Medulla oblongata (tissue), 1 donor: ENCODE data around the gene FAM186B.
"Not testable (repeated sequence)": the region's sequence is repeated elsewhere in the genome, so short reads cannot be mapped to it uniquely, and the experiment has no call there.

Experiments
- DNase-seq: peaks from one replicate; pipeline ENCODE4 v3.0.0-alpha.2; 2015; ENCODE audit errors: extremely low spot score

Gene FAM186B

DNA sequence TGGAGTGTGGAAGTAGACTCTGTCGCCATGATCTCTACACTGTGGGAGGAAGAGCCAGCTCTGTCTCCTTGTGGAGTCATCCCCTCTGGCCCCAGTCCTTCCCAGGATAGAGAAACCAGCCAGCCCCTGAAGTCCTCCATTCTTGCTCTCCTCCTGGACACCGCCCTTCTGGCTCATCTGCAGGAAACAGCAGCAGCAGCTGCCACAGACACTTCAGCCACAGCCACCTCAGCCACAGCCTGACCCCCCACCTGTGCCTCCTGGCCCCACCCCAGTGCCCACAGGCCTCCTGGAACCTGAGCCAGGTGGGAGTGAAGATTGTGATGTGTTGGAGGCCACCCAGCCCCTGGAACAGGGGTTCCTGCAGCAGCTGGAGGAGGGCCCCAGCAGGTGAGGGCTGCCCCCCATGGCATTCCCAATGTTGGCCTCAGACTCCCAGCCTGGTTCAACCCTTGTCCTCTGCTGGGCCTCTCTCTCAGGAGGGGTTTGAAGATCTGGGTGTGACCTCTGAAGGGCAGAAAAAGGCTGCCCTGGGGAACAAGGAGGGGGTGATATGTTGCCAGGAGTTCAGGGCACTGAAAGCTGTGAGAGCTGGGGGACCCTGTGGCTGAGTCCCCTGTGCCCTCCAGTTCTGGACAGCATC, 28.4 kb upstream of the FAM186B start:
- no peak for DNase-seq

DNA sequence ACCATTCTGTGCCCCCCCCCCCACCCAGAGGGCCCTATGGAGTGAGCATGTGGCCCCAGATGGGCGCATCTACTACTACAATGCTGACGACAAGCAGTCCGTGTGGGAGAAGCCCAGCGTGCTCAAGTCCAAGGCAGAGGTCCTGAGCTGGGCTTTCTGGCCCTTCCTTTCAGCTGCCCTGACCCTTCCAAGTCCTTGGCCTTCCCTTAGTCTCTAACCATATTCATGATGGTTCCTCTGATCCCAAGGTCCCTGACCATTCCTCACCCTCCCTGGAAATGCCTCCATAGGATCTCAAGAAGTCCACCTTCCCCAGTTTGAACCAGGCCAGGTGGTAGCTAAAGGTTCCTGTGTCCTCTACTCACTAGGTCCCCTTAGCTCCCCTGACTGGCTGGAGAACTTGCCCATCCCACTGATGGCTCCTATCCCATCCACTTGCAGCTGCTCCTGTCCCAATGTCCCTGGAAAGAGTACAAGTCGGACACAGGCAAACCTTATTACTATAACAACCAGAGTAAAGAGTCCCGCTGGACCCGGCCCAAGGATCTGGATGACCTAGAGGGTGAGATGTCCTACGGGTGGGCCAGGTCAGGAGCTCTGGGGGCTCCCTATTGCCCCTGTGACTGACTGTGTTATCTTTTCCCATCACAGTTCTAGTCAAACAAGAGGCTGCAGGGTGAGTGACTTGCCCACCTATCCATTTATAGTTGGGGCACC, 27.7 kb upstream of the FAM186B start:
- DNase-seq = no peak

DNA sequence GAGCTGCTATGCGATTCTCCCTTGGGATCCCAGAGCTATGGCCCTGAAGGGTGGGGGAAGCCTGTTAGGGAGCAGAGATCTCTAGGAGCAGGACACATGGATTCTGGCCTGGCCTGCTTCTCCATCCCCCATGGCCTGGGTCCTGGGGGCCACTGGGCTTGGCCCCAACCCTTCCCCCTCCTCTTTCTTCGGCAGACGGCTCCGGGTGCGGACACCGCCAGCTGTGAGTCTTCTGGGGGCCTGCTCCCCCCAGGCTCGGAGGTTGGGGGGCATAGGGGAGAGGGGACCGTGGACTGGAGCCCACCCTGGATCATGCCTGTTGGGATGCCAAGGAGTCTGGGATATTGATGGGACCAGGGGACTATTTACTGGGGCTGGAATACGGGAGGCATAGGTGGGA, 27.0 kb upstream of the FAM186B start:
- DNase-seq = no peak

DNA sequence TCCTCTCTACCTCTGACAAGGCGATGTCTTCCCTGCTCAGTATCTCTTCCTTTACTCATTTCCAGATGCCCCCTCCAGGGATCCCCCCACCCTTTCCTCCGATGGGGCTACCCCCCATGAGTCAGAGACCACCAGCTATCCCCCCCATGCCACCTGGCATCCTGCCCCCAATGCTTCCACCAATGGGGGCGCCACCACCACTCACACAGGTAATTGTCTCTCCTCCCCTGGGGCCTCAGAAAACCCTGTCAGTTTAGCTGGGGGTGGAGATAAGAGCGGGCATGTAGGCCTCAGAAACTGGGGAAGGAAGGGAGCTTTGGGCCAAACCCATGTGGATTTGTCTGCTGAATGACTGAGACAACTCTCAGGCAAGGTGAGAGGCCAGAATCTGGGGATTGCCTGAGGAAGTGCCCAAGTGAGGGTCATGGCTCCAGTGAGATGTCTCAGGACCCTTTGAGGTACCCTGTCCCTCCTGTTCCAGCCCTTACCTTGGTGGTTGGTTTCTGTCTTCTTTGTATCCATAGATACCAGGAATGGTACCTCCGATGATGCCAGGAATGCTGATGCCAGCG, 26.0 kb upstream of the FAM186B start:
- DNase-seq = no peak

DNA sequence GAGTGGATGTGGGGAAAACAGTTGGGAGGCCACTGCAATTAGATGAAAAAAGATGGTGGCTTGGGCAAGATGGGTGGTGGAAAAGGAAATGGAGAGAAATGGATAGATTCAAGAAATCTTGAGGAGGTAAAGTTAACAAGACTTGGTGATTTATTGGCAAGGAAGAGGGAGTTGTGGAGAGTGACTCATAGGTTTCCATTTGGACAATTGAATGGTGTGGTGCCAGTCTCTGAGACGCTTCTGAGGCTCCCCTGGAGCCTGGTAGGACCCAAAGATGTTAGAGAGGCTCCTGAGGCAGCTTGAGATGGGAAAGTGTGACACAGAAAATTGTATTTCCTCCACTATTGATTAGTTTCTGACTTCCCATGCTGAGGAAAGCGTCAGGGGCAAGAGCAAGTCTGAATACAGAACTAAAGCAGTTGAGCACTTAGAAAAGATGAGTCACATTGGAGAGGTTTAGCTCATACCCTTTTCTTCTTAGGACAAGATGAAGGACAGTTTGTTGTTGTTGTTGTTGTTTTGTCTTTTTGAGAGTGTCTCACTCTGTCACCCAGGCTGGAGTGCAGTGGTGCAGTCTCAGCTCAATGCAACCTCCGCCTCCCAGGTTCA, 22.4 kb upstream of the FAM186B start:
- no peak for DNase-seq

DNA sequence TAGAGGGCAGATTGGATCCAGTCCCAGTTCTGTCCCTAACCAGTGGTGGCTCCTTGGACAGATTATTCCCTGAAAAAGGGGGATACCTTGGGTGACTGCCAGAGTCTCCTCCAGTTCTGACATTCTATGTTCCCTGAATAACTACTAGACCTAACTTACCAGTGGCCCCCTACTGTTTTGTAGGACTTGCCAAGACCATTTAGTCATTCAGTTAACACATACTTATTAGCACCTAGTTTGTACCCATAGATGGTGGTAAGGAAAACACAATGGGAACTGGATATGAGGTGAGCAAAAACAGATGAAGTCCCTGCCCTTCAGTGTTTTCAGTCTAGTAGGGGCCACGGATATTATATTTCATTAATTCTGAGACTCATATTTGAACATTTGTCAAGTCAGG, 21.4 kb upstream of the FAM186B start:
- no peak for DNase-seq

DNA sequence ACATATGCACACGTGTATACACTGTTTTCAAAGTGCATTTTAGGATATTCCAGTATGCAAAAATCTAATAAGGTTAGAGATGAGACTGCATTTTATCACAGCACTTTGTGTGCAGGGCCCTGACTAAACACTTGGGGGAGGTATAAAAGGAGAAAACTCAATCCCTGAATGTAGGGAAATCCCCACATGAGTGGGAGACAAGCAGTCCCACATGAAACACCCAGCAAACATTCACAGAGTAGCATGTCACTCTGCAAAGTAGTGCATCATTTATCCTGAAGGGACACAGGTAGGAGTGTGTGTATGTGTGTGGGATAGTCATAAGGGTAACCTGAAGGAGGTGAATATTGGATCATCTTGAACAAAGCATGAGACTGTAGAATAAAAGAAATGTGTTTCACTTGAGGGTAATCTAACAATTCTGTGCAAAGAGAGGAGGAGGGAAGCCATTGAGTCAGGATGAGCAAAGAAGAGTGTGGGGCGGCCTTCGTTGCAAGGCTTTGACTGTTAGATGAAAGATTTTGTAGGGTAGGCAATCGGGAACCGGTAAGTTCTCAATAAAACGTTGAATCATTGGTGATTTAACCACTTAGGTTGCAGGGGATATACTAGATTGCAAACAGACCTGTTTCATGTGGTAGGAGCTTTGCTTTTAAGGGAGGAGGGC, 20.9 kb upstream of the FAM186B start:
- DNase-seq = peak; percentile 2

DNA sequence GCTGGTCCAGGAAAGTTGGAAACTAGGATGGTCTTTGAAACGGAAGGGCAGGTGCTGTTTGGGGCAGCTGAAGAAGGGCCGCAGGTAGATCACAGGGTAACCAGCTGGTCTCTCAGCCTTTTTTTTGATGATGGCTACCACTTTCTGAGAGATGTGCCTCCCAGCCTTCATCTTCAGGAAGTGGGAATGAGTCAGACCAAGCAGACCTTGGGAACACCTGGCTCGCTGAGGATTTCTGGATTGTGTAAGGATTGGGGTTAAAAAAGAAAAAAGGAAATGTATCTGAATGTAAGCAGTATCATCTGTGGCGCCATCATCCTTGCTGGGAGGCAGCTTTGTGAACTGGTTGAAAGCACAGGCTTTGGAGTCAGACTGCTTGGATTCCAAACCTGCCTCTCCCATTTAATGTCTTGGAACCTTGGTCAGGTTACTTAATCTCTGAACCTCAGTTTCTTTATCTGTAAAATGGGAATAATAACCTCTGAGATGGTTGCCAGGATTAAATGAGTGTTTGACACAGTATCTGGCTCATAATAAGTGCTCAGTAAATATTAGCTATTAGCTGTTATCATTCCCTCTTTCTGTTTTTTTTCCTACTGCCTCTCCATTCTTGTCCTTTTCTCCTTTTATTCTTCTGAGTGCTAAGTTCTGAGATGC, 19.6 kb upstream of the FAM186B start:
- DNase-seq = no peak

DNA sequence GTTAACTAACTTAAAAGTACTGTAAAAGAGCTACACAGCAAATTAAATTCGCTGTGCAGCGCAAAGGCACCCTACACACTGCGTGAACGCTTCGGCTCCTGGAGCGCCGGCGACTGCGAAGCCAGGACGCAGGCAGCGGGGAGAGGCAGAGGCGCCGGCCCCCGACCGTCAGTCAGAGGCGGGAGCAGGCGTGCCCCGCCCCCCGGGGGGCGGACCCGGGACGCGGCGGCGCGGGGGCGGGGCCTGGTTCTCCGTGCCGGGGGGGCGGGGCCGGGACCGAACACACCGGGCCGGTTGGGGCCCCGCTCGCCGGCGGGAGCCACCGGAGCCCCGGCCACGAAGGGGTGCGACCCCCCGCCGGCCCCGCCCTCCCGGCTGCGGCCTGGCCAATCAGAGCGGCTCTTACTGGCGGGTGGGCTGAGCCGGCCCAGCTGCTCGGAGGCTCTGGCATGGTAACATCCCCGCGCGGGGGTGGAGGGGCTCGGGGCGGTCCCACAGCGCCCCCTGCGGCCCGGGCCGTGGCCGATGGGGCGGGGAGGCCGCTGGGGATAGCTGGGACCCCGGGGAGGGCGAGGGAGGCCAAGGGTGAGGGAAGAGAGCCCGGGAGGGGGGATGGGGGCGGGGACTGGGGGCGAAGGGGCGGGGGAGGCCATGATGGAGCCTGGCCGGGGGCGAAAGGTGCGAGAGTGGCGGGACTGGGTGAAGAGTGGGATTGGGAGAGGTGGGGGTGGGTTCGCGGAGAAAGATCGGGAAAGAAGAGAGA, 17.9 kb upstream of the FAM186B start, which contains the start of gene PRPF40B:
PRPF40B (plus strand) TSS at position 420 of the 763 bp plus-strand sequence; CDS start at position 450, 30 bp downstream.
- peak; percentile 88 for DNase-seq

DNA sequence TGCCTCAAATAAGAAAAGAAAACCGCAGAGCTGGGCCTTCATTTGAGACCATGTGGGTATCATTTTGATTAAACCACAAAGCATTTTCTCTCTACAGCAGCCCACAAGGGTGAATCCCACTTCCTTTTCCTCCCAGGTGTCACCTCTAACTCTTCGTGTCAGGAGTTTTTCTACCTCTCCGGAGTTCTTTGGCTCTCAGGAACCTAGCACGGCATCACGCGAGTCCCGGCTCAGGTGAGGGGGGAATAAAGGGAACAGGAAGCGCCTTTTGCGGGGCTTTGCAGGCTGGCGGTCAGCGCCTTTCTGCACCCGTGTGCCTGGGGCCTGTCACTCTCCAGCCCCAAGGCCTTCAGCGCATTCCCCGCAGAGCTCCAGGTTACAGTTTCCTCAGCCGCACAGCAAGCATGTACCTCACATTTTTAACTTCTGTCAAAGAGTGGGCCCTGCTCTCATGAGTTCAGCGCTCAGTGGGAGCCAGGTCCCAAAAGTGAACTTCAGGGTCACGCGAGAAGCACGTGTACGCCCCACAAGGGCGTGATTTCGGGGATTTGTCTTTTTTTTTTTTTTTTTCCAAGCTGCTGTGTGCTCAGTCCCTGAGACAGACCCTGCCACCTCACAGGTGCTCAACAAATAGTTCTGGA, 17.2 kb upstream of the FAM186B start:
- peak; percentile 33 for DNase-seq

DNA sequence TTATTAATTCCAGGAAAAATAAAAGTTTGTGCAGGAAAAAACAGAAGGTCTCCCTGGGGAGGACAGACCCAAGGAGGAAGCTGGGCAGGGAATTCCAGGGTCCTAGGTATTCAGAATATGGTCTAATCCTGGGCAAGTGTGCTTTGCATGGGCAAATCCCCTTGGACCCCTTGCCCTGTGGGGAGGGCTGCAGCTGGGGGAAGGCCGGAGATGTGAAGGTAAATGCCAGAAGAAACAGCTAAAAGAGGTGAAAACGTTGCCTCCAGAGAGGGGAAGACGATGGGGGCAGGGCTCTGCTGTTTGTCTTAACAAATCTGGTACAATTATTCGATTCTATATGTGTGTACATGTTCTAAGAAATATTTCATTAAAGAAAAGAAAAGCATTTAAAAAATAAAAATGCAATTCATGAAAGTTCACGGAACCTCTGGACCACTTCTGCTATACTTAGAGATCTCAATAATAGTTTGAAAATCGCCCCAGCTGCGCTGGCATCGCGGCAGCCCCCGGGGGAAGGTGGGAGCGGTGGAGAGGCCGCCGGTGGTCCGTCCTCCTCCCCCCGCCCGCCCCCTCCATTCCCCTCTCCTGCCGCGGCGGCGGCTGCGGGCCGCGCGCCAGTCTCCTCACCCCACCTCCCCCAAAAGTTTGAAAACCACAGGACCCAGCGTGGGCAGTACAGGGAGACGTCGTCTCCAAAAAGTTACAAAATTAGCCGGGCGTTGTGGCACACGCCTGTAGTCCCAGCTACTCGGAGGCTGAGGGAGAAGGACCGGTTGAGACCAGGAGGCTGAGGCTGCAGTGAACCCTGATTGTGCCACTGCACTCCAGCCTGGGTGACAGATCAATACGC, 16.4 kb upstream of the FAM186B start:
- no peak for DNase-seq

DNA sequence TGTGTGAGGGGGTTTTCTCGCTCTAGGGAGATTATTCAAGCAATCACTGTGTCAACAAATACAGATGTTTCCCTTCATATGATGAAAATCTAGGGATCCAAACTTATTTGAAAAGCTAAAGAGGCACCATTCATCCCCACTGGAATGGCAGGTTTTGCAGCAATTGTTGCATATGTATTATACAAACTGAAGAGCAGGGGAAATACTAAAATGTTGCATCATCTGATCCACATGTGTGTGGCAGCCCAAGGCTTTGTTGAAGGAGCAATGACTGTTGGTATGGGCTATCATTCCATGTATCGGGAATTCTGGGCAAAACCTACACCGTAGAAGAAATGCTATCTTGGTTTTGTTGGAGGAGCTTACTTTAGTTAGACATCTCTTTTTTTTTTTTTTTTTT, 13.8 kb upstream of the FAM186B start:
- no peak for DNase-seq

DNA sequence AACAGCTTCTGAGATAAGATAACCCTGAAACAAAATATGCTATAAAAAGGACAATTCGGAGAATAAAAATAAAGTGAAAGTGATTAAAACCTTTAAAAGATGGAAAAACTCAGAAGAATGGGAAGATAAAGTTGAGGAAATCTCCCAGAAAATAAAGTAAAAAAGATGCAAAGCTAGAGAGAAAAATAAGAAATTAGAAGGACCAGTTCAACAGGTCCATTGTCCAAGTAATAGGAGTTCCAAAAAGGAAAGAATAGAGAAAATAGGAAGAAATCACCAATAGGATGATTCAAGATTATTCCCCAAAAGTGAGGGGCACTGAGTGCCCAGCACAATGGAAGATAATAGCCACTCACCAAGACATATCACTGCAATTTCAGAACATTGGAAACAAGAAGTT, 13.1 kb upstream of the FAM186B start:
- no peak for DNase-seq

DNA sequence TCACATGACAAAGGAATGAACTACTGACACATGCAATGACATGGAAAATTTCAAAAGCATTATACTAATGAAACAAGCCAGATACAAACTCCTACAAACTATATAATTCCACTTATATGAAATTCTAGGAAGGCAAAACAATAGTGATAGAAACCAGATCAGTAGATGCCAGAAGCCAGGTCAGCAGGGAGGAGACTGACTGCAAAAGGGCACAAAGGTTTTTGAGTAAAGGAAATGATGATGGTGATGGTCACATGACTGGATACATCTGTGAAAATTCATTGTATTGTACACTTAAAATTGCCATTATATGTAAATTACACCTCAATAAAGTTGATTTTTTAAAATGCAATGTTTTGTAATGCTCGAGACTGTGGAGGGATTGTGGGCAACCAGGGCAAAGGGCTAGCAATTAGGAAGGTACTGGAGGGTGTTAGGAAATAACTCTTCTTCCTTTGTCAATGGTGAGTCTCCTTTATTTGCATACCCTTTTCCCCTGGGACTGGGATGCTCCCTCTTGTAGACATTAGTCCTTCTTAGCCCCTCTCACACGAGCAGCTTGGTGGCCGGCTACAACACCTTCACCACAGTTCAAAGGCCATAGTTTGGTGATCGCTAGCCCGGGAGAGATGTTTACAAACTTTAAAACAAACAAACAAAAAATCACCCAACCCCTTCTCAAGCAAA, 11.2 kb upstream of the FAM186B start:
- DNase-seq = no peak

DNA sequence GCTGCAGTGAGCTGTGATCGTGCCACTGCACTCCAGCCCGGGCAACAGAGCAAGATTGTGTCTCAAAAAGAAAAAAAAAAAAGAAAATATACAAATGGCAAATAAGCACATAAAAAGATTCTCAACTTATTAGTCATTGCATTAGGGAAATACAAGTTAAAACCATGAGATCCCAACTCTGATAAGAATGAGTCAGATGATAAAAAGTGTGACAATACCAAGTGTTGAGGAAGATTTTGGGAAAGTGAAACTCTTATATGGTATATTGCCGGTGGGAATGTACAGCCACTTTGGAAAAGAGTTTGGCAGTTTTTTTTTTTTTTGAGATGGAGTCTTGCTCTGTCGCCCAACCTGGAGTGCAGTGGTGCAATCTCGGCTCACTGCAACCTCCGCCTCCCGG, 10.3 kb upstream of the FAM186B start:
- DNase-seq = no peak

DNA sequence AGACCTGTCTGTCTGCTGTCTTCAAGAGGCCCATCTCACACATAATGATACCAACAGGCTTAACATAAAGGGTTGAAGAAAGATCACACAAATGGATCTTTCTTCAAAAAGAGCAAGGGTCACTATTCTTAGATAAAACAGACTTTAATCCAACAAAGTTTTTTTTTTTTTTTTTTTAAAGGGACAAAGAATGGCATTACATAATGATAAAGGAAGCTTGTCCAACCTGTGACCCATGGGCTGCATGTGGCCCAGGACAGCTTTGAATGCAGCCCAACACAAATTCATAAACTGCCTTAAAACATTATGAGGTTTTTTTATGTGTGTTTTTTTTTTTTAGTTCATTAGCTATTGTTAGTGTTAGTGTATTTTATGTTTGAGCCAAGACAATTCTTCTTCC, 6.8 kb upstream of the FAM186B start:
- no peak for DNase-seq

DNA sequence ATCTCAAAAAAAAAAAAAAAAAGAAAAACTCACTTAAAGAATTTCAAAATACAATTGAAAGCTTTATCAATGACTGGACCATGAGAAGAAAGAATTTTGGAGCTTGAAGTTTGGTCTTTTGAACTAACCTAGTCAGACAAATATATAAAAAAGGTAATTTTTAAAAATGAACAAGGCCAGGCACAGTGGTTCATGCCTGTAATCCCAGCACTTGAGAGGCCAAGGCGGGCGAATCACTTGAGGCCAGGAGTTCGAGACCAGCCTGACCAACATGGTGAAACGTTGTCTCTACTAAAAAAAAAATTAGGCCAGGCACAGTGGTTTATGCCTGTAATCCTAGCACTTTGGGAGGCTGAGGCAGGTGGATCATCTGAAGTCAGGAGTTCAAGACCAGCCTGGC, 5.3 kb upstream of the FAM186B start:
- not testable (repeated sequence) for DNase-seq

DNA sequence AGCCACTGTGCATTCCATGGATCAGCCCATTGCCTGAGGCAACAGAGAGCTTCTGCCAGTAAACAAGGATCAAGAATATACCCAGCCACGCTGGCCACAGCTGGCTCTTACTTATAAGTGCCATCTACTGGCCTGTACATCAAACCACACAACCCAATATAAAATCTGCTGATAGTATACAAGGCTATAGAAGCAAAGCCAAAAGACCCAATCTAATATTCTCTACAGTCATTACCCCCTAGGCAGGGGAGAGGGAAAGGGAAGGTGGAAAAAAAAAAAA, 4.4 kb upstream of the FAM186B start:
- DNase-seq = no peak
